Urinary bladder (tissue), 2 donors: ENCODE measurements around the gene JAGN1. TPM values are rescaled to one million over a fixed set of nuclear protein-coding genes. Genes with fewer than 3 reads are reported as not detected.

Experiments
- polyA plus RNA-seq: library from polyadenylated mRNA; stranded (reverse); fragments of 200-250 nt; gene quantifications from one replicate; pipeline ENCODE4 v1.2.3, GENCODE V29; 2013
- small RNA-seq: library from RNA; depleted of rRNA; stranded (forward); fragments of <200 nt; gene quantifications from one replicate; pipeline ENCODE3, GENCODE V24; 2014
- total RNA-seq: library from RNA; depleted of rRNA; stranded (reverse); fragments of >200 nt; gene quantifications from one replicate; pipeline ENCODE4 v1.2.3, GENCODE V29; 2014
- donor health status: healthy.

The JAGN1 gene
- total and polyA plus RNA-seq, 2 donors: 12.2 to 44.3 TPM

Small RNAs within 50 kb of the gene (small RNA-seq; reads per million reads assigned to genes)
- not detected for gene RNU6-882P

Other genes starting within 250 kb of the JAGN1 start
- gene MTMR14, start 241.1 kb upstream of the JAGN1 start, total RNA-seq: 15.5 TPM
- gene MTMR14, start 241.1 kb upstream of the JAGN1 start, polyA plus RNA-seq: 22.7 TPM
- not detected for gene CPNE9, start 186.8 kb upstream of the JAGN1 start, total RNA-seq
- gene CPNE9, start 186.8 kb upstream of the JAGN1 start, polyA plus RNA-seq: 0.18 TPM
- 11.0 TPM for gene BRPF1, start 158.9 kb upstream of the JAGN1 start, total RNA-seq
- gene BRPF1, start 158.9 kb upstream of the JAGN1 start, polyA plus RNA-seq: 13.8 TPM
- 32.1 TPM for gene OGG1, start 140.7 kb upstream of the JAGN1 start, total RNA-seq
- gene OGG1, start 140.7 kb upstream of the JAGN1 start, polyA plus RNA-seq: 23.7 TPM
- 28.7 TPM for gene CAMK1, start 120.7 kb upstream of the JAGN1 start, total RNA-seq
- gene CAMK1, start 120.7 kb upstream of the JAGN1 start, polyA plus RNA-seq: 42.2 TPM
- gene TADA3, start 98.1 kb upstream of the JAGN1 start, total RNA-seq: 33.2 TPM
- gene TADA3, start 98.1 kb upstream of the JAGN1 start, polyA plus RNA-seq: 67.9 TPM
- gene ARPC4, start 97.5 kb upstream of the JAGN1 start, total RNA-seq: 75.6 TPM
- 128 TPM for gene ARPC4, start 97.5 kb upstream of the JAGN1 start, polyA plus RNA-seq
- gene TTLL3, start 80.3 kb upstream of the JAGN1 start, total RNA-seq: 63.3 TPM
- 36.2 TPM for gene TTLL3, start 80.3 kb upstream of the JAGN1 start, polyA plus RNA-seq
- gene RPUSD3, start 46.6 kb upstream of the JAGN1 start, total RNA-seq: 14.4 TPM
- 39.6 TPM for gene RPUSD3, start 46.6 kb upstream of the JAGN1 start, polyA plus RNA-seq
- not detected for gene CIDEC, start 10.4 kb upstream of the JAGN1 start, total RNA-seq
- gene CIDEC, start 10.4 kb upstream of the JAGN1 start, polyA plus RNA-seq: 49.2 TPM
- 1.2 TPM for gene IL17RE, start 12.2 kb downstream of the JAGN1 start, total RNA-seq
- 4.3 TPM for gene IL17RE, start 12.2 kb downstream of the JAGN1 start, polyA plus RNA-seq
- 24.7 TPM for gene IL17RC, start 26.5 kb downstream of the JAGN1 start, total RNA-seq
- 72.5 TPM for gene IL17RC, start 26.5 kb downstream of the JAGN1 start, polyA plus RNA-seq
- 22.9 TPM for gene CRELD1, start 43.2 kb downstream of the JAGN1 start, total RNA-seq
- gene CRELD1, start 43.2 kb downstream of the JAGN1 start, polyA plus RNA-seq: 72.3 TPM
- gene PRRT3, start 61.8 kb downstream of the JAGN1 start, total RNA-seq: 0.95 TPM
- 2.8 TPM for gene PRRT3, start 61.8 kb downstream of the JAGN1 start, polyA plus RNA-seq
- gene EMC3, start 96.2 kb downstream of the JAGN1 start, total RNA-seq: 45.2 TPM
- 117 TPM for gene EMC3, start 96.2 kb downstream of the JAGN1 start, polyA plus RNA-seq
- gene FANCD2, start 135.8 kb downstream of the JAGN1 start, total RNA-seq: 12.1 TPM
- gene FANCD2, start 135.8 kb downstream of the JAGN1 start, polyA plus RNA-seq: 1.7 TPM
- not detected for gene FANCD2OS, start 217.6 kb downstream of the JAGN1 start, total RNA-seq
- gene FANCD2OS, start 217.6 kb downstream of the JAGN1 start, polyA plus RNA-seq: not detected
- gene BRK1, start 225.1 kb downstream of the JAGN1 start, total RNA-seq: 82.3 TPM
- gene BRK1, start 225.1 kb downstream of the JAGN1 start, polyA plus RNA-seq: 252 TPM